PFSK-1 (cell line): ENCODE data around the gene TLR9.

Experiments
- FOXP2 ChIP-seq: optimal IDR thresholded peaks from 2 replicates; pipeline ENCODE3; 2011; ENCODE audit warnings: borderline replicate concordance, control low read depth, inconsistent platforms; ENCODE audit not compliant: insufficient read depth; ENCODE audit errors: extremely low read length, extremely low read depth
- POLR2AphosphoS5 ChIP-seq: IDR thresholded peaks from 2 replicates; pipeline ENCODE4 v1.6.1; 2012; ENCODE audit warnings: low read depth, mild to moderate bottlenecking, control low read depth, low read length, moderate library complexity
- SIN3A ChIP-seq: IDR thresholded peaks from 2 replicates; pipeline ENCODE4 v1.6.1; 2012; ENCODE audit warnings: mild to moderate bottlenecking, low read length, moderate library complexity, borderline replicate concordance; ENCODE audit not compliant: insufficient read depth
- TAF1 ChIP-seq: IDR thresholded peaks from 2 replicates; pipeline ENCODE4 v1.6.1; 2012; ENCODE audit warnings: low read length, control low read depth, borderline replicate concordance; ENCODE audit not compliant: insufficient read depth
- TF ChIP-seq, protein P1 (sequence below), 2 experiments: IDR thresholded peaks; 2 replicates each; pipeline versions ENCODE4 v1.6.1 to v1.8.0; 2011 to 2012; ENCODE audit warnings: low read depth in 2 of 2, low read length in 2 of 2, control low read depth in 1 of 2, inconsistent platforms in 1 of 2, mild to moderate bottlenecking in 1 of 2, moderate library complexity in 1 of 2; ENCODE audit not compliant: insufficient read depth in 1 of 2

TLR9 gene

DNA sequence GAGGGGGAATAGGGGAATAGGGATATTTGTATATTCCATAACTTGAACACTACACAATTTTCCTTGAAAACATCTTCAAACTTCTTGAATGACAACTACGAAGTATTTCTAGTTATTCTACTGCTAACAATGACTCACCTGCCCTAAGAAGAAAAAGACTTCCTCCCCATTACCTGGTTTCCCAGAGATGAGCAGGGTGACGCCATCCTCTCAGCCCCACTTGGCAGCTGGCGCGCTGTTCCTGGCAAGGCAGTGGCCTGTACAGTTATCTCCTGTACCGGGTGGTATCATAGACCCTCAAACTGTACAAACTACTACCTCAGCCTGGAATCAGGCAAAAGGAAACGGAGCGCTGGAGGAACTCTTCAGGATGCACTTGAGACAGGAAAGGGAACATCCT is 42.6 kb upstream of the TLR9 start:
- TF ChIP-seq FOXP2 (no peak), TAF1 (no peak), SIN3A (no peak), POLR2AphosphoS5 (no peak)
- TF ChIP-seq, protein P1, sequence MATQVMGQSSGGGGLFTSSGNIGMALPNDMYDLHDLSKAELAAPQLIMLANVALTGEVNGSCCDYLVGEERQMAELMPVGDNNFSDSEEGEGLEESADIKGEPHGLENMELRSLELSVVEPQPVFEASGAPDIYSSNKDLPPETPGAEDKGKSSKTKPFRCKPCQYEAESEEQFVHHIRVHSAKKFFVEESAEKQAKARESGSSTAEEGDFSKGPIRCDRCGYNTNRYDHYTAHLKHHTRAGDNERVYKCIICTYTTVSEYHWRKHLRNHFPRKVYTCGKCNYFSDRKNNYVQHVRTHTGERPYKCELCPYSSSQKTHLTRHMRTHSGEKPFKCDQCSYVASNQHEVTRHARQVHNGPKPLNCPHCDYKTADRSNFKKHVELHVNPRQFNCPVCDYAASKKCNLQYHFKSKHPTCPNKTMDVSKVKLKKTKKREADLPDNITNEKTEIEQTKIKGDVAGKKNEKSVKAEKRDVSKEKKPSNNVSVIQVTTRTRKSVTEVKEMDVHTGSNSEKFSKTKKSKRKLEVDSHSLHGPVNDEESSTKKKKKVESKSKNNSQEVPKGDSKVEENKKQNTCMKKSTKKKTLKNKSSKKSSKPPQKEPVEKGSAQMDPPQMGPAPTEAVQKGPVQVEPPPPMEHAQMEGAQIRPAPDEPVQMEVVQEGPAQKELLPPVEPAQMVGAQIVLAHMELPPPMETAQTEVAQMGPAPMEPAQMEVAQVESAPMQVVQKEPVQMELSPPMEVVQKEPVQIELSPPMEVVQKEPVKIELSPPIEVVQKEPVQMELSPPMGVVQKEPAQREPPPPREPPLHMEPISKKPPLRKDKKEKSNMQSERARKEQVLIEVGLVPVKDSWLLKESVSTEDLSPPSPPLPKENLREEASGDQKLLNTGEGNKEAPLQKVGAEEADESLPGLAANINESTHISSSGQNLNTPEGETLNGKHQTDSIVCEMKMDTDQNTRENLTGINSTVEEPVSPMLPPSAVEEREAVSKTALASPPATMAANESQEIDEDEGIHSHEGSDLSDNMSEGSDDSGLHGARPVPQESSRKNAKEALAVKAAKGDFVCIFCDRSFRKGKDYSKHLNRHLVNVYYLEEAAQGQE (IDR thresholded peaks at IDR 0.05; ENCODE audit: insufficient read depth in 1 of 2, low read depth in 2 of 2, low read length in 2 of 2): no peak

- TF ChIP-seq, protein P1 (IDR thresholded peaks at IDR 0.05; ENCODE audit: insufficient read depth in 1 of 2, low read depth in 2 of 2, low read length in 2 of 2): no peak
- TF ChIP-seq FOXP2 (no peak), TAF1 (no peak), SIN3A (no peak), POLR2AphosphoS5 (no peak)
Observed at GRCh38 chr3:52265387-52265786, 39.9 kb upstream of the TLR9 start.

DNA sequence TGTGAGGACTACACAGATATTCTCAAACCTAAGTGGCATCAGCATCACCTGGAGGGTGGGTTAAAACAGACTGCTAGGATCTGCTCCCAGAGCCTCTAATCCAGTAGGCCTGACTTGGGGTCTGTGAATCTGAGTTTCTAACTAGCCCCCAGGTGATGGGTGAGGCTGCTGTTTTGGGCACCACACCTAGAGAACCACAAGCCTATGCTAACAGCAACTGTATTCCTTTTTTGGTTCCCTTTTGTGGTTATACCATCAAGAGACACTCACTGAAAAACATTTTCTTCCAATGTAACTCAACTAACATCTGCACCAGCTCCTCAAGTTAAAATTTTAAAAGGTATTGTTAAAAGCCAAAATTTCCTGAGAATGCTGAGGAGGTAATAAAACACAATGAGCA is 37.0 kb upstream of the TLR9 start:
- TF ChIP-seq FOXP2: no peak
- no peak for TF ChIP-seq SIN3A
- no peak for TF ChIP-seq POLR2AphosphoS5
- TF ChIP-seq, protein P1 (IDR thresholded peaks at IDR 0.05; ENCODE audit: insufficient read depth in 1 of 2, low read depth in 2 of 2, low read length in 2 of 2): no peak
- no peak for TF ChIP-seq TAF1

DNA sequence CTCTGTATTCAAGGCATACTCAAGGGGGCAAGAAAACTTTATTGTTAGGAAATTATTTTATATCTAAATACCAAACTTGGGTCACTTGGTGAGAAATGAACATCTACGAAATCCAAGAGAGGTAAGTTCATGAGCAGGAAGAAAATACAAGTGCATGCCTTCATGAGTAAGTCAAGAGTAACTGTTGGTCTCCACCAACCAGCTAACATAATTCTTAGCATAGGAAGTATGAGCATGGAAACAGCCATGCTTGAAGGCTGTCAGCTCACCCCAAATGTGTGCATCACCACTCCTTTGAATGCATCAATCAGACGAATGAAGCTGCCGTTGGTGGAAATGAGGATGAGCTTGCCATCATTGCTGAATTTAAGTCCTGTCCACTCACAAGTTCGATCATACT is 34.0 kb upstream of the TLR9 start:
- TF ChIP-seq, protein P1 (IDR thresholded peaks at IDR 0.05; ENCODE audit: insufficient read depth in 1 of 2, low read depth in 2 of 2, low read length in 2 of 2): no peak
- TF ChIP-seq FOXP2 (no peak), SIN3A (no peak), TAF1 (no peak)

DNA sequence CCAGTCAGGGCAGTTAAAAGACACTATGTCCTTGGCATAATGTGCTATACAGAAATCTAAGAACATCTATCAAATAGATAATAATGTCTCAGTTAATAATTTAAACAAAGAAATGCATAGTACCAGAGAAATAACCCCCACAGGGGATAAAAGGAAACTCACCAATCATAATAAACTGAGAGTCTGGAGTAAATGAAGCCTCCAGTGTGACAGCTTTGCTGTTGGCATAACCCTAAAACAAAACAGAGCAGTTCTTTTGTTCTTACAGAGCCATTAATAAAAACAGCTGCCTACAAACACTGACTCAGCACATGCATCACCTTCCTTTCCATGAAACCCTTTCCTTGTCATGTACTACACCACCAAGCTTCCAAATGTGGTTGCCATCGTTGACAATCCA is 33.6 kb upstream of the TLR9 start:
- TF ChIP-seq POLR2AphosphoS5 (no peak), TAF1 (no peak), FOXP2 (no peak), SIN3A (no peak)
- TF ChIP-seq, protein P1 (IDR thresholded peaks at IDR 0.05; ENCODE audit: insufficient read depth in 1 of 2, low read depth in 2 of 2, low read length in 2 of 2): no peak
